Measurements from ENCODE around the gene ESF1. TPM values are rescaled to one million over a fixed set of nuclear protein-coding genes. Genes with fewer than 3 reads are reported as not detected.

ESF1 gene
- total and polyA plus RNA-seq, 4 donors: 3.5 to 7.3 (median 5.7) TPM

DNA sequence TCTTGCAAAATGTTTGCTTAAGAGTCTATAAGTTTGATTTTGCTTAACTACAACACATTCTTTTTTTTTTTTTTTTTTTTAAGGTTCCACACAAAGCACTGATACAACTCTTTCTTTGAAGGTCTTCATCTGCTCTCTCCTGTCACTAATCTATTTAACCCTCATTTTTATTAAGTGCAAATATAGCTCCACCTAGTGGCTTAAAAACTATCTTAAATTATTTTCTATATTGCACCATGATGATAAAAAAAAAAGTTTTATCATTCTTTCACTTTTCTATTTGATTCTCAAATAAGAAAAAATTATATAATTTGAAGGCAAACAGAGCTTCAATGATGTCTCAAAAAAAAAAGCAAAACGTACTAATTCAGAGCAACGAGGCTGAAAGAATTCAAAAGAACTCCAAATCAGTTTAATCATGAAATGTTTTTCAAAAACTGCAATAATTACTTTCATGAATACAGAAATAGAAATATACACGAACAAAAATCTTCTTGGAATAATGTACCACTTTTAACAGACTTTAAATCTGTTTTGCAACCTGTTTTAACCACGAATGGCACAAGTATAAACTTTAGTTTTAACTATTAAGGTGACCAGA is 12.8 kb downstream of the ESF1 start:
- WGBS: 46% methylated on average over 4 of the region's 4 CpGs
- TF ChIP-seq RAD21 (IDR thresholded peaks at IDR 0.05) (peak; percentile 63 to 73), SP1 (IDR thresholded peaks at IDR 0.05) (no peak), NR2F2 (IDR thresholded peaks at IDR 0.05) (no peak), FOXA1 (IDR thresholded peaks at IDR 0.05) (no peak), GABPA (IDR thresholded peaks at IDR 0.05 in 1 of 2, conservative IDR thresholded peaks at IDR 0.05 in 1 of 2) (no peak)
- TF ChIP-seq, protein P1, sequence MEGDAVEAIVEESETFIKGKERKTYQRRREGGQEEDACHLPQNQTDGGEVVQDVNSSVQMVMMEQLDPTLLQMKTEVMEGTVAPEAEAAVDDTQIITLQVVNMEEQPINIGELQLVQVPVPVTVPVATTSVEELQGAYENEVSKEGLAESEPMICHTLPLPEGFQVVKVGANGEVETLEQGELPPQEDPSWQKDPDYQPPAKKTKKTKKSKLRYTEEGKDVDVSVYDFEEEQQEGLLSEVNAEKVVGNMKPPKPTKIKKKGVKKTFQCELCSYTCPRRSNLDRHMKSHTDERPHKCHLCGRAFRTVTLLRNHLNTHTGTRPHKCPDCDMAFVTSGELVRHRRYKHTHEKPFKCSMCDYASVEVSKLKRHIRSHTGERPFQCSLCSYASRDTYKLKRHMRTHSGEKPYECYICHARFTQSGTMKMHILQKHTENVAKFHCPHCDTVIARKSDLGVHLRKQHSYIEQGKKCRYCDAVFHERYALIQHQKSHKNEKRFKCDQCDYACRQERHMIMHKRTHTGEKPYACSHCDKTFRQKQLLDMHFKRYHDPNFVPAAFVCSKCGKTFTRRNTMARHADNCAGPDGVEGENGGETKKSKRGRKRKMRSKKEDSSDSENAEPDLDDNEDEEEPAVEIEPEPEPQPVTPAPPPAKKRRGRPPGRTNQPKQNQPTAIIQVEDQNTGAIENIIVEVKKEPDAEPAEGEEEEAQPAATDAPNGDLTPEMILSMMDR (IDR thresholded peaks at IDR 0.05; ENCODE audit: low read depth, low read length, missing input control): peak; percentile 28
- Histone ChIP-seq H3K4me1 (ENCODE audit: control insufficient read depth in 4 of 4, insufficient read depth in 4 of 4, low read length in 3 of 4) (no peaks in the 10 kb centered on the region), H3K9me3 (ENCODE audit: control insufficient read depth in 4 of 4, low read length in 3 of 4) (no peaks in the 10 kb centered on the region), H3K4me3 (ENCODE audit: low read depth in 1 of 3, low read length in 3 of 3) (no peak overlapping the region), H3K27ac (ENCODE audit: low read depth in 1 of 2, low read length in 2 of 2) (no peak overlapping the region), H3K27me3 (ENCODE audit: control insufficient read depth in 4 of 4, insufficient read depth in 4 of 4, low read length in 3 of 4) (no peaks in the 10 kb centered on the region), H3K9ac (ENCODE audit: low read depth in 1 of 2, low read length in 2 of 2) (no peak overlapping the region), H3K36me3 (ENCODE audit: control insufficient read depth in 4 of 4, insufficient read depth in 3 of 4, low read depth in 1 of 4, low read length in 3 of 4) (peaks cover 4 to 49% (median 43%) of the 10 kb centered on the region in 4 donors)
- DNase-seq (ENCODE audit: low spot score): no peak

DNA sequence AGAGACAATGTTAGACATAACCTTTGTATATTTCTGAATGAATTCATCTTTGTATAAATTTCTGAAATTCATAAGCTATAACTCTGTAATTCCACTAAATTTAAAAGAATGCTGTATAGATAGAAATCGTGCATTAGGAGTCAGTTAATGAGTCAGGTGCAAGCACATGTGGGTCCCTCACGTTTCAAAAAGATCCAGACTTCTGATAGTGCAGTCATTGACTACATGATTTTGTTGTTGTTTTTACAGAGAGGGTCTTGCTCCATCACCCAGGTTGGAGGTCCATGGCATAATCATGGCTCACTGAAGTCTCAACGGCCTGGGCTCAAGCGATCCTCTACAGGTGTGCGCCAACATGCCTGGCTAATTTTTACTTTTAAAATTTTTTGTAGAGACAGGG is 14.6 kb downstream of the ESF1 start:
- no peak overlapping the region for H3K4me3 ChIP-seq (ENCODE audit: low read depth in 1 of 3, low read length in 3 of 3)
- WGBS: 93% methylated on average over 5 of the region's 5 CpGs
- H3K9ac ChIP-seq (ENCODE audit: low read depth in 1 of 2, low read length in 2 of 2): no peak overlapping the region
- TF ChIP-seq RXRA (IDR thresholded peaks at IDR 0.05): no peak
- TF ChIP-seq, protein P2, sequence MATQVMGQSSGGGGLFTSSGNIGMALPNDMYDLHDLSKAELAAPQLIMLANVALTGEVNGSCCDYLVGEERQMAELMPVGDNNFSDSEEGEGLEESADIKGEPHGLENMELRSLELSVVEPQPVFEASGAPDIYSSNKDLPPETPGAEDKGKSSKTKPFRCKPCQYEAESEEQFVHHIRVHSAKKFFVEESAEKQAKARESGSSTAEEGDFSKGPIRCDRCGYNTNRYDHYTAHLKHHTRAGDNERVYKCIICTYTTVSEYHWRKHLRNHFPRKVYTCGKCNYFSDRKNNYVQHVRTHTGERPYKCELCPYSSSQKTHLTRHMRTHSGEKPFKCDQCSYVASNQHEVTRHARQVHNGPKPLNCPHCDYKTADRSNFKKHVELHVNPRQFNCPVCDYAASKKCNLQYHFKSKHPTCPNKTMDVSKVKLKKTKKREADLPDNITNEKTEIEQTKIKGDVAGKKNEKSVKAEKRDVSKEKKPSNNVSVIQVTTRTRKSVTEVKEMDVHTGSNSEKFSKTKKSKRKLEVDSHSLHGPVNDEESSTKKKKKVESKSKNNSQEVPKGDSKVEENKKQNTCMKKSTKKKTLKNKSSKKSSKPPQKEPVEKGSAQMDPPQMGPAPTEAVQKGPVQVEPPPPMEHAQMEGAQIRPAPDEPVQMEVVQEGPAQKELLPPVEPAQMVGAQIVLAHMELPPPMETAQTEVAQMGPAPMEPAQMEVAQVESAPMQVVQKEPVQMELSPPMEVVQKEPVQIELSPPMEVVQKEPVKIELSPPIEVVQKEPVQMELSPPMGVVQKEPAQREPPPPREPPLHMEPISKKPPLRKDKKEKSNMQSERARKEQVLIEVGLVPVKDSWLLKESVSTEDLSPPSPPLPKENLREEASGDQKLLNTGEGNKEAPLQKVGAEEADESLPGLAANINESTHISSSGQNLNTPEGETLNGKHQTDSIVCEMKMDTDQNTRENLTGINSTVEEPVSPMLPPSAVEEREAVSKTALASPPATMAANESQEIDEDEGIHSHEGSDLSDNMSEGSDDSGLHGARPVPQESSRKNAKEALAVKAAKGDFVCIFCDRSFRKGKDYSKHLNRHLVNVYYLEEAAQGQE (IDR thresholded peaks at IDR 0.05): no peak
- TF ChIP-seq, protein P3, sequence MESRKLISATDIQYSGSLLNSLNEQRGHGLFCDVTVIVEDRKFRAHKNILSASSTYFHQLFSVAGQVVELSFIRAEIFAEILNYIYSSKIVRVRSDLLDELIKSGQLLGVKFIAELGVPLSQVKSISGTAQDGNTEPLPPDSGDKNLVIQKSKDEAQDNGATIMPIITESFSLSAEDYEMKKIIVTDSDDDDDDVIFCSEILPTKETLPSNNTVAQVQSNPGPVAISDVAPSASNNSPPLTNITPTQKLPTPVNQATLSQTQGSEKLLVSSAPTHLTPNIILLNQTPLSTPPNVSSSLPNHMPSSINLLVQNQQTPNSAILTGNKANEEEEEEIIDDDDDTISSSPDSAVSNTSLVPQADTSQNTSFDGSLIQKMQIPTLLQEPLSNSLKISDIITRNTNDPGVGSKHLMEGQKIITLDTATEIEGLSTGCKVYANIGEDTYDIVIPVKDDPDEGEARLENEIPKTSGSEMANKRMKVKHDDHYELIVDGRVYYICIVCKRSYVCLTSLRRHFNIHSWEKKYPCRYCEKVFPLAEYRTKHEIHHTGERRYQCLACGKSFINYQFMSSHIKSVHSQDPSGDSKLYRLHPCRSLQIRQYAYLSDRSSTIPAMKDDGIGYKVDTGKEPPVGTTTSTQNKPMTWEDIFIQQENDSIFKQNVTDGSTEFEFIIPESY (IDR thresholded peaks at IDR 0.05): no peak
- TF ChIP-seq GABPA (IDR thresholded peaks at IDR 0.05 in 1 of 2, conservative IDR thresholded peaks at IDR 0.05 in 1 of 2): no peak
- TF ChIP-seq EGR1 (IDR thresholded peaks at IDR 0.05; ENCODE audit: low read depth in 2 of 2): no peak
- TF ChIP-seq JUND (IDR thresholded peaks at IDR 0.05): no peak
- TF ChIP-seq, protein P4, sequence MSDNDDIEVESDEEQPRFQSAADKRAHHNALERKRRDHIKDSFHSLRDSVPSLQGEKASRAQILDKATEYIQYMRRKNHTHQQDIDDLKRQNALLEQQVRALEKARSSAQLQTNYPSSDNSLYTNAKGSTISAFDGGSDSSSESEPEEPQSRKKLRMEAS (IDR thresholded peaks at IDR 0.05): no peak
- TF ChIP-seq FOXA2 (IDR thresholded peaks at IDR 0.05): no peak
- no peak for TF ChIP-seq YY1 (IDR thresholded peaks at IDR 0.05)
- TF ChIP-seq, protein P5, sequence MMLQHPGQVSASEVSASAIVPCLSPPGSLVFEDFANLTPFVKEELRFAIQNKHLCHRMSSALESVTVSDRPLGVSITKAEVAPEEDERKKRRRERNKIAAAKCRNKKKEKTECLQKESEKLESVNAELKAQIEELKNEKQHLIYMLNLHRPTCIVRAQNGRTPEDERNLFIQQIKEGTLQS (IDR thresholded peaks at IDR 0.05): no peak
- TF ChIP-seq TAF1 (conservative IDR thresholded peaks at IDR 0.05): no peak
- TF ChIP-seq HNF4G (IDR thresholded peaks at IDR 0.05): no peak
- TF ChIP-seq RAD21 (IDR thresholded peaks at IDR 0.05): no peak
- TF ChIP-seq, protein P1 (IDR thresholded peaks at IDR 0.05; ENCODE audit: low read depth, low read length, missing input control): no peak
- TF ChIP-seq HNF4A (conservative IDR thresholded peaks at IDR 0.05): no peak
- no peak for TF ChIP-seq SP1 (IDR thresholded peaks at IDR 0.05)
- TF ChIP-seq FOXA1 (IDR thresholded peaks at IDR 0.05): no peak
- TF ChIP-seq NR2F2 (IDR thresholded peaks at IDR 0.05): no peak
- H3K4me1 ChIP-seq (ENCODE audit: control insufficient read depth in 4 of 4, insufficient read depth in 4 of 4, low read length in 3 of 4): no peaks in the 10 kb centered on the region
- H3K27me3 ChIP-seq (ENCODE audit: control insufficient read depth in 4 of 4, insufficient read depth in 4 of 4, low read length in 3 of 4): no peaks in the 10 kb centered on the region
- H3K27ac ChIP-seq (ENCODE audit: low read depth in 1 of 2, low read length in 2 of 2): no peak overlapping the region
- no peaks in the 10 kb centered on the region for H3K9me3 ChIP-seq (ENCODE audit: control insufficient read depth in 4 of 4, low read length in 3 of 4)
- peaks cover 4 to 57% (median 44%) of the 10 kb centered on the region in 4 donors for H3K36me3 ChIP-seq (ENCODE audit: control insufficient read depth in 4 of 4, insufficient read depth in 3 of 4, low read depth in 1 of 4, low read length in 3 of 4)
- DNase-seq (ENCODE audit: low spot score): no peak

Data from liver (tissue), 9 donors.